NCI-H187 treated with DMSO at 0.1 percent for 48 hours (cell line): ENCODE measurements around the gene NRXN3.

ENCODE experiments used
- DNase-seq: peaks from one replicate; lab custom pipeline; 2025; lab: John Stamatoyannopoulos, UW

The NRXN3 gene

GRCh38 chr14:78319887-78320635 is 149.9 kb downstream of the NRXN3 start:
- peak; percentile 98 for DNase-seq

- DNase-seq = no peak
Observed at GRCh38 chr14:78324353-78324752, 154.2 kb downstream of the NRXN3 start.

GRCh38 chr14:78325911-78326310 is 155.7 kb downstream of the NRXN3 start:
- no peak for DNase-seq

GRCh38 chr14:78327426-78328221 is 157.5 kb downstream of the NRXN3 start:
- peak; percentile 43 for DNase-seq

- DNase-seq = no peak
Observed at GRCh38 chr14:78329371-78329770, 159.2 kb downstream of the NRXN3 start.

- no peak for DNase-seq
Observed at GRCh38 chr14:78335531-78335930, 165.4 kb downstream of the NRXN3 start.

- DNase-seq = no peak
Observed at GRCh38 chr14:78340250-78340649, 170.1 kb downstream of the NRXN3 start.

GRCh38 chr14:78341827-78342389 is 171.7 kb downstream of the NRXN3 start:
- DNase-seq = no peak

GRCh38 chr14:78342879-78343278 is 172.7 kb downstream of the NRXN3 start:
- DNase-seq = no peak

GRCh38 chr14:78344290-78344689 is 174.1 kb downstream of the NRXN3 start:
- DNase-seq = no peak

GRCh38 chr14:78345131-78345744 is 175.1 kb downstream of the NRXN3 start:
- peak; percentile 83 for DNase-seq

GRCh38 chr14:78346747-78347146 is 176.6 kb downstream of the NRXN3 start:
- DNase-seq = peak; percentile 50

GRCh38 chr14:78355109-78355508 is 184.9 kb downstream of the NRXN3 start:
- no peak for DNase-seq

- DNase-seq = no peak
Observed at GRCh38 chr14:78356391-78356790, 186.2 kb downstream of the NRXN3 start.

GRCh38 chr14:78358591-78358990 is 188.4 kb downstream of the NRXN3 start:
- no peak for DNase-seq

GRCh38 chr14:78359581-78359980 is 189.4 kb downstream of the NRXN3 start:
- no peak for DNase-seq

GRCh38 chr14:78363008-78363407 is 192.8 kb downstream of the NRXN3 start:
- peak; percentile 92 for DNase-seq

GRCh38 chr14:78367355-78367754 is 197.2 kb downstream of the NRXN3 start:
- no peak for DNase-seq

GRCh38 chr14:78383060-78383459 is 212.9 kb downstream of the NRXN3 start:
- no peak for DNase-seq

- DNase-seq = no peak
Observed at GRCh38 chr14:78398216-78398615, 228.0 kb downstream of the NRXN3 start.

- no peak for DNase-seq
Observed at GRCh38 chr14:78399316-78399889, 229.2 kb downstream of the NRXN3 start.

GRCh38 chr14:78401866-78402265 is 231.7 kb downstream of the NRXN3 start:
- no peak for DNase-seq
